Endometrium (tissue), 2 donors: Measurements from ENCODE around the gene HHEX.
"Not testable (repeated sequence)": the region's sequence is repeated elsewhere in the genome, so short reads cannot be mapped to it uniquely, and the experiment has no call there.

Experiments
- FAIRE-seq: peaks from 2 replicates; lab custom pipeline; 2012; peaks lifted over from hg19 to GRCh38; lab: Jason Lieb, UNC
- donor health status: control.
- donor health status: control.

The HHEX gene

DNA sequence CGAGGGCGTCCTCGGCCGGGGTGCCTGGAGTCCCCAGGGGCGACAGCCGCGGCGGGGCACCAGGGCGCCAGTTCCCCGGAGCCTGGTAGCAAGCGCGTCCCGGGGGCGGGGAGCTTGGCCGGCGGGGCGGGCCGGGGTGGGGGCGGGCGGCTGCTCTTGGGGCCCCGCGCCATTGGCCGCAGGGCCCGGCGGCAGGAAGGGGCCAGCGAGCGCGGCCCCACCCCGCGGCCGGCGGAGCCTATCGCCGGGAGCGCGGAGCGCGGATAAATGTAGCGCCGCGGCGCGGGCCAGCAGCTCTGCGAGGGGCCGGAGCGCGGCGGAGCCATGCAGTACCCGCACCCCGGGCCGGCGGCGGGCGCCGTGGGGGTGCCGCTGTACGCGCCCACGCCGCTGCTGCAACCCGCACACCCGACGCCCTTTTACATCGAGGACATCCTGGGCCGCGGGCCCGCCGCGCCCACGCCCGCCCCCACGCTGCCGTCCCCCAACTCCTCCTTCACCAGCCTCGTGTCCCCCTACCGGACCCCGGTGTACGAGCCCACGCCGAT is at the start of gene HHEX:
Gene HHEX, plus strand, starts transcription at position 293 of the 548 bp plus-strand sequence. Its CDS starts 32 bp downstream, at position 325.
- no peak for FAIRE-seq

DNA sequence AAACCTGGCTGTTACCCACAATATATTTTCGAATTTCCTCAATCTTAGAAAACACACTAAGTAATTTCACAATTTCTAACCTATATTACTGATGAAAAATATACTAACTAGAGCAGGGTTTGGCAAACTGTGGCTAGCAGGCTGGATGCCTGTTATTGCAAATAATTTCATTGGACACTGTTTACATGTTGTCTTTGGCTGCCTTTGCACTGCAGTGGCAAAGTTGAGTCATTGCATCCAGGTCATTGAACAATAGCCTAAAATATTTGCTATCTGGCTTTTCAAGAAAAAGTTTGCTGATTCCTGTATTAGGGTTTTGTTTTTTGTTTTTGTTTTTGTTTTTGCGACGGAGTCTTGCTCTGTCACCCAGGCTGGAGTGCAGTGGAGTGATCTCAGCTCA is 49.6 kb upstream of the HHEX start:
- FAIRE-seq: no peak

DNA sequence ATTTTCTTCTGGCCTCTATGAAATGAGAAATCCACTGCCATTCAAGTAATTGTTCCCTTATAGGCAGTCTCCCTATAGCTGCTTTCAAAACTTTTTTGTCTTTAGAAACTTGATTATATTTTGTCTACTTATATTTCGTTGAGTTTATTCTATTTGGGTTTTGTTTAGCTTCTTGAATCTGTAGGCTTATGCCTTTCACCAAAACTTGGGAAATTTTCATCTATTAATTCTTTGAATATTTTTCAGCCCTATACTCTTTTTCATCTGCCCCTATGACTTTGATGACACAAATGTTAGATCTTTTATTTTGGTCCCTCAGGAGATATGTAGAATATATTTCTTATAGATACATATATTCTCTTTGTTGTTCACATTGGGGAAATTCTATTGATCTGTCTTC is 48.3 kb upstream of the HHEX start:
- FAIRE-seq: no peak

DNA sequence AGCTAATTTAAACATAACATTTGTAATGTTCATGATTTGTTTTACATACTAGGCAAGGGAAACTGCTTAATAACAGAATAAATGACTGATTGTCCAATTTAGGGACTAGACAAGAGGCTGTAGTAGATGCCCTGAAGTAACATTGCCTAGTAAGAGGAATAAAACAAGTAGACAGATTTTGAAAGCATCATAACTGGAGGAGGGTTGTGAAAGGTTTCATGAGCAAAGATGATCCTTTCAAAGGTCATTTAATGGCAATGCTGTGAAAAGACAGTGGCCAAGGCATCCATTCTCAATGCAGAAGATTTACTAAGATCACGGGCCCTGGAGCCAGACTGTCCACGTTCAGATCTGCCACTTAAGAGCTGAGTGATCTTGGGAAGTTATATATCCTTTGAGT is 44.8 kb upstream of the HHEX start:
- no peak for FAIRE-seq

DNA sequence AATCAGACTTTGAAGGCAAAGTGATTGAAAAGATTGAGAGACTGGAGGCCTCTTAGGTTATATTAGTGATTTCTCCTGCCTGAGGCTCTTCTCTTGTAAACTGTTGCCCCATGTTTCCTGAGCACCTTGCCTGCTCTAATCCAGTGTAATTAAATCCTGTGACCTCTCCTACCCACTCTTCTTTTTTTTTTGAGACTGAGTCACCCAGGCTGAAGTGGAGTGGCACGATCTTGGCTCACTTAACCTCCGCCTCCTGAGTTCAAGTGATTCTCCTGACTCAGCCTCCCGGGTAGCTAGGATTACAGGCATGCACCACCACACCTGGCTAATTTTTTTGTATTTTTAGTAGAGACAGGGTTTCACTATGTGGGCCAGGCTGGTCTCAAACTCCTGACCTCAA is 38.9 kb upstream of the HHEX start:
- FAIRE-seq: not testable (repeated sequence)

DNA sequence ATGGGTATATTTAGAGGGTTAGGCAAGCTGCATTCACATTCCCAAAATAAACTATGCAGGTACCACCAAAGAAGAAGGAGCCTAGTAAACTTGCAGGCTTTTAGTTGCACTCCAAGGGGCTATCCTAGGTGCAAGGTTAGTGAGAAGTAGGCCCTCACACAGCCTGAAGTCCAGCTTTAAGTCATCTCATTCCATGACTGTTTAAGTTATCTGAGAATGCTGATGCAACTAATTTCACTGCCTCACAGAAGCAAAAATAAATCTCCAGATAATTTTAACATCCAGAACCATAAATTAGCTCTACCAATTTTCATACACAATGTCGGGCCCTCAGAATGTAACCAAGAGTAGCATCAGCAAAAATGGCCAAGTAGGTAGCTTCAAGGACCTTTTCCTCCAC is 34.3 kb upstream of the HHEX start:
- FAIRE-seq: no peak

DNA sequence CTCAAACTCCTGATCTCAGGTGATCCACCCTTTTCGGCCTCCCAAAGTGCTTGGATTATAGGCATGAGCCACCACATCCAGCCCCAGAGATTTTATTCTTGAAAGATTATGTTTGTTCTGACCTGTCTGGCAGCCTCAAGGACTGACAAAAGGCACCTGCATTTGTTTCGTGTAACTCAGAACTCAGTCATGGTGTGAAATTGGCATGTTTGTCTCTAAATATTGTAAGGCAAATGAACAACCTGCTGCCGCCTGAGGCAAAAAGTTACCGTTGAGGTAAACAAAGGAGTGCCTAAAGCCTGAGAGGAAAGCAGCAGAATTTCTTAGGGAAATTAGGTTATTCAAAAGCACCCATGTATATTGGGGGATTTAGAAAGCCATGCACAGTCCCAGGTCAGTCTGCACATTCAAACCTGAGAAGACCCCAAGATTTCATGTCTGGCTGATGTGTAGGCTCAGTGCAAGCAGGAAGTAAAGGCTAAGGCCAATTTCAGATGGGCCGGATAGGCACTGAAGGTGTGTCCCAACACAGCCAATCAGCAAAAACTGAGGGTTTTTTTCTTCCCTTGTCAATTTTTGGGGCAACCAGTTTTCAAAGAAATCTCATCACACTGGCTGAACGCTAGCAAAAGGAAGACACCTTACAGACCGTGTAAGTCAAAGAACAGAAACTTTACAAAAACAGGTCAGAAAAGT is 33.3 kb upstream of the HHEX start:
- no peak for FAIRE-seq

DNA sequence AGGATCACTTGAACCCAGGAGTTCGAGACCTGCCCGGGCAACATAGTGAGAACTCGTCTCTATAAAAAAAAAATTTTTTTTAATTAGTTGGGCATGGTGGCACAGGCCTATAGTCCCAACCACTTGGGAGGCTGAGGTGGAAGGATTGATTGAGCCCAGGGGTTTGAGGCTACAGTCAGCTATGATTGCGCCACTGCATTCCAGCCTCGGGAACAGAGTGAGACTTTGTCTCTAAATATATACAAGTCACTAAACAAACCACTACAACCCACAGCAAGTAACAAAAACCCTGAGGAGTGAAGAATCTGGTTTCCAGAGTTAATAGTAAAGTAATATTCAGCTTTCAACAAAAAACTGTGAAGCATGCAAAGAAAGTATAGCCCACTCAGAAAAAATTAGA is 32.7 kb upstream of the HHEX start:
- no peak for FAIRE-seq

DNA sequence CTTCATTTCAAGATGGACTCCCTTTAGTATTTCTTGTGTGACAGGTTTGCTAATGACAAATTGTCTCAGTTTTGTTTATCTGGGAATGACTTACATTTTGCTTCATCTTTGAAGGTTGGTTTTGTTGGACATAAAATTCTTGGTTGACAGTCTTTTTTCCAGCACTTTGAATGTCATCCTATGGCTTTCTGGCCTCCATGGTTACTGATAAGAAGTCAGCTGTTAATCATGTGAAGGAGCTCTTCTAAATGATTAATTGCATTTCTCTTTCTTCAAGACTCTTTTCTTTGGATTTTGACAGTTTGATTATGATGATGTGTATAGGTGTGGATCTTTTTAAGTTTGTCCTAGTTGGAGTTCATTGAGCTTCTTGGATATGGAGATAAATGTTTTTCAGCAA is 26.9 kb upstream of the HHEX start:
- no peak for FAIRE-seq

DNA sequence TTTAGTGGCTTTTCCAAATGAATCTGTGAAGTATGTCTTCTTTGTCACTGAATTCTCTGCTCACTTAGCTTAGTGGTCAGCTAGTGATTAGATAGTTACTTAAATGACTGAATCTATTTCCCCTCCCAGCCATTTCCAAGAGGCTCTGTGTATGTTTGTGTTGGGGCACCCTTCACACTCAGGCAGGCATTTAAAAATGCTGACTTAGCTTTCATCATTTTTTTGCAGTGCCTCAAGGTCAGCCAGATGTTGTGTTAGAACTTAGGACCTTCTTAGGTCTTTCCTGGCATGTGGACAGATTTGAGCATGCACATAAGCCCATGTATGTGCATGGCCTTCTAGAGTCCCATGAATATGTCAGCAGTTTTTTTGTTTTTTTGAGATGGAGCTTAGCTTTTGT is 25.4 kb upstream of the HHEX start:
- FAIRE-seq: no peak

DNA sequence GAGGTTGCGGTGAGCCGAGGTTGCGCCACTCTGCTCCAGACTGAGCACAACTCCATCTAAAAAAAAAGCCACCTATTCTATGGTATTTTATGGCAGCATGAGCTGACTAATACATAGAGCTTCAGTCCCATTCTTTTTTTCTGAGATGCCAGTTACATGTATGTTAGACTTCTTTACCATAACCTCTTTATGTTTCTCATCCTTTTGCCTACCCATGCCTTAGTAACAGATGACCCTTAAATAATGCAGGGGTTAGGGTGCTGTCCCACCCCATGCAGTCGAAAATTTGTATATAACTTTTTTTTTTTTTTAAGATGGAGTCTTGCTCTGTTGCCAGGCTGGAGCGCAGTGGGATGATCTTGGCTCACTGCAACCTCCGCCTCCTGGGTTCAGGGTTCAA is 22.7 kb upstream of the HHEX start:
- FAIRE-seq: no peak

DNA sequence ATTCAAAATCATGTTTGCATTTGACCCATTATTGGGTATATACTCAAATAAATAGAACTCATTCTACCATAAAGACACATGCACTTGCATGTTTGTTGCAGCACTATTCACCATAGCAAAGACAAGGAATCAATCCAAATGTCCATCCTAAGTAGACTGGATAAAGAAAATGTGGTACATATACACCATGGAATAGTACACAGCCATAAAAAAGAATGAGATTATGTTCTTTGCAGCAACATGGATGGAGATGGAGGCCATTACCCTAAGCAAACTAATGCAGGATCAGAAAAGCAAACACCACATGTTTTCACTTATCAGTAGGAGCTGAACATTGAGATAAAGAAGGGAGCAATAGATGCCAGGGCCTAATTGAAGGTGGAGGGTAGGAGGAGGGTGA is 12.0 kb upstream of the HHEX start:
- FAIRE-seq: no peak

DNA sequence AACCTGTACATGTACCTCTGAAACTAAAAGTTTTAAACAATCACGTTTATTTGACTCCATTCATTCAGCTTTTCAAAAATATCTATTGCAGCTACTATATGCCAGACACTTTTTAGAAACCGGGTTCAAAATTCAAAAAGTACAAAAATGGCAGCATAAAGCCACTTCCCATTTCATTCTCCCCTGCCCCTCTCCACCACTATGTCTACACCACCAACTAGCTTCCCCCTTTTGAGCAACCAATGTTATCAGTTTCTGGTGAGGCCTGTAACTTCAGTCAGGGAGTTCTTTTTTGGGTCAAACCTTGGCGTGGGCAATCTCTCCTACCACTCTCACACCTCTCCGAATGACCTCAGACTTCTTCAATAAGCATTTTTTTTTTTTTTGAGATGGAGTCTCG is 11.5 kb upstream of the HHEX start:
- FAIRE-seq: no peak

DNA sequence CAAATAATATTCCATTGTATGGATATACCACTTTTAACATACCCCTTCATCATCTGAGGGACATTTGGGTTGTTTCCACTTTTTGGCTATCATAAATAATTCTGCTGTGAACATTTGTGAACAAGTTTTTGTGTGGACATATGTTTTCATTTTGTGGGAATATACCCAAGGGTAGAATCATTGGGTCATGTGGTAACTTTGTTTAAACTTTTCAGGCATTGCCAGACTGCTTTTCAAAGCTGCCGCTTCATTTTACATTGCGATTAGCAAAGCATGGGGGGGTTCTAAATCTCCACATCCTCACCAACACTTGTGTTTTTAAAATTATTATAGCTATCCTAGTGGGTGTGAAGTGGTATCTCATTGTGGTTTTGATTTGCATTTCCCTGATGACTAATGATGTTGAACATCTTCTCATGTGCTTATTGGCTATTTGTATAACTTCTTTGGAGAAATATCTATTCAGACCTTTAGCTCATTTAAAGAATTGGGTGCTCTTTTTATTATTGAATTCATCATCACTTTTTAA is 8.4 kb upstream of the HHEX start:
- FAIRE-seq: no peak

DNA sequence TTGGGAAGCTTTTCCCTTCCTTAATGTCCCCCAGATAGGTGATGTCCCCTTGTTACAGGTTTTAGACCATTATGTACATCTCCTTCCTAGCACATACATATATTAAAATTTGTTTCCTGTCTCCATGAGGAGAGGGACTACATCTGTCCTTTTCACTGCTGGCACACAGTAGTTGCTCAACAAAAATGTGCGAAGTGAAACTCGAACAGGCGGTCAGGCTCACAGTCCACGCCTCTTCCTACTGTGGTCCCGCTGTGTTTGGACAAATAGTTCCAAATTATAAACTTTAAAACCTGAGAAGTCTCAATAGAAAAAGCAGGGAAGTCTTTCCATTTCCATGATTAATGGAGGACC is 1.2 kb upstream of the HHEX start:
- no peak for FAIRE-seq

DNA sequence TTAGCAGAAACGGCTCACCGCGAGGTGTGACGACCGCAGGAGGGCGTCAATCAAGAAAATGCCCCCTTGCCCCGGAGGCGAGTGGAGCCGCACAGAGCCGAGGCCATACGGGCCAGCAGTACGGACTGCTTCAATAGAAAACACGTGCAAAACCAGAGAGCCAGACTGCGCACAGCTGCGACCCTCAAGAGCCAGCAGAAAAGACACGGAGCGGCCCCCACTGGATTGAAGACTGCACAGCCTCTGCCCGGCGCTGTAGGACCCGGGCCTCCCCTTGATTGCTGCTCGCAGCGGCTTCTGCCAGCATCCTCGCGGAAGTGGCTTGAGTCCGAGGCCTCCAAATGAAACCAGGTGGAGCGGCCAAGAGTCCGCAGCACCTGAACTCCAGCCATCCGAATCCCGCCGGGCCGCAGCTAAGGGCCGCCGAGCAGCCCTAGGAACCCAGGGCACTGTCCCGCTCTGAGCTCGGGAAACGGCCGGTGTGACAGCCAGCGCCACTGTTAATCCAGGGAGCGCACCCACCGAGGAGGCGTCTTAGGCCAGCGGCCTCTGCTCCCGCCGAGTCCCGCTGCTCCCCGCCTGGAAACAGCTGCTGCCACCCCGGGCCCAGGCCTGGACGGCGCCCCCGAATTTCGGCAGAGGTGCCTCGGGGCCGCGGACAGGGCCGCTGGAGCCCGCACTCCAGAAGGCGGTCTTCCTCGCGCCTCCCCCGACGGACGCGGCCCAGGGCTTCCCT is 660 bp upstream of the HHEX start:
- FAIRE-seq: no peak

DNA sequence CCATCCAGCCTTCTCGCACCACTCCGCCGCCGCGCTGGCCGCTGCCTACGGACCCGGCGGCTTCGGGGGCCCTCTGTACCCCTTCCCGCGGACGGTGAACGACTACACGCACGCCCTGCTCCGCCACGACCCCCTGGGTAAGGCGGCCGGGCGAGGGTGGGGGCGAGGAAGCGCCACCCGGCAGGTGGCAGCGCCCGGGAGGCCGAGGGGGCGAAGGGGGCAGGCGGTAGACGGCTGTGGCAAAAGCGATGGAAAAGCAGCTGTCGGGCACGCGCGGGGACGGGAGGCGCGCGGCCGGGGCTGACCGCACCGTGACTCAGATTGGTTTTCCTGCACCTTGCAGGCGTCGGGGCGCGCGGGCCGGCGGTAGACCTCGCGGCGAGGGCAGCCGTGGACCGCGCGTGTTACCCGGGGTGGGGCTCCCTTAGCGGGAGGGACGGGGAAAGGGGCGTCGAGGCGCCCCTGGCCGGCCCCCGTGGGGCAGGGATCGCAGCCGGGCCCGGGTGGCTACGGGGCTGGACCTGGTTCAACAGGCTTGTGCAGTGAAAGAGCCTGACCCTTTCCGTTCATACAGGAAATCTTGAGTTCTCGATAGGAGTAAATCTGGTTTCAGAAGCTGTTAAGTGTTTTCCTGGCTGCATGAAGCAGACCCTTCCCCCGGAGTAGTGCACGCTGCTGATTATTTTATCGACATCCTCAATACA is 608 bp downstream of the HHEX start:
- FAIRE-seq: no peak

DNA sequence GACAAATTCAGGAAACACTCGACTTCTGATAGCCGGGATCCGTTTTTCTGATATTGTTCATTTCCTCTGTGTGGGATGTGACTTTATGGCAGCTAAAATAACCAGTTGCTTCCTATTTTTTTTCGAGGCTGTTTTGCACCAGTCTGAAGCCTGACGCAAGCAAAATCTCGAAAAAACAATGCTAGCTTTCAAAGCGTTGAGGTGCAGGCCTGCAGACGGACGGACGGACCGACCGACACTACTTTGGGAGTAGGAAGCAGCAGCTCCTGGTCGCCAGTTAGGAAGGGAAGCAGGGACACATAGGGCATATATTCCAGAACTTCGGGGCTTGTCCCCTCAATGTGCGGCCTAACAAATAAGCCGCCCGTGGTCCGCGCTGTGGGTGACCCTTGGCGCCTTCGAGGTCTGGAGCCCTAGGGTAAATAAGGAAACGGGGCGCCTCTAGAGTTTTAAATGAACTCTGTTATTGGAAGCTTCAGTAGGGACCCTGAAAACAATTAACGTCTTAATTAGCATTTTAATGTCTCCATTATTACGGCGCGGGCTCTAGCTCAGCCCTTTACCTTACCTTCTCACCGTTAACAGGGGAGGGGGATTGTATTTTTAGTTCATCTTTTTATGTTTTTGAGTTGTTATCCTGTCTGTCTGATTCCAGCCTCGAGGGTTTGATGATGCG is 1.3 kb downstream of the HHEX start:
- no peak for FAIRE-seq

DNA sequence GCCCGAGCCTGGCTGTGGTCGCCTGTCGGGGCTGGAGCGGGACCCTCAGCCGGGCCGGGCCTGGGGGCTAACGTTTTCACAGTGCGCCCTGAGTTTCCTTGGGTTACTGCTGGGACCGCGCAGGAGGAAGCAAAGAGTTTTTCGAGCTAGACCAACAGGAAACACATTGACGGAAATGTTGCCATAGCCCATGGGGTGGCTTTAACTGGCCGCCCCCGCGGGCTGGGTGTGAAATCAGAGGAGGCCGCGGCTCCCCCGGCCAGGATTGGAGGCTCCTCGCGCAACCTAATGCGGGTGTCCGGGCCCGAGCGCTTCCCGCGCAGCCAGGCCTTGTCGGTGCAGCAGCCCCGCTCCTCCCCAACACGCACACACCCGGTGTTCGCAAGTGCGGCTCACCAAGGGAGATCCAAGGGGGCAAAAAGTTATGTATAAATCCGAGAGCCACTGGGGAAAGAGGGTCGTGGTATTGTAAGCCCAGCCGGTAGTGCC is 1.9 kb downstream of the HHEX start:
- no peak for FAIRE-seq

DNA sequence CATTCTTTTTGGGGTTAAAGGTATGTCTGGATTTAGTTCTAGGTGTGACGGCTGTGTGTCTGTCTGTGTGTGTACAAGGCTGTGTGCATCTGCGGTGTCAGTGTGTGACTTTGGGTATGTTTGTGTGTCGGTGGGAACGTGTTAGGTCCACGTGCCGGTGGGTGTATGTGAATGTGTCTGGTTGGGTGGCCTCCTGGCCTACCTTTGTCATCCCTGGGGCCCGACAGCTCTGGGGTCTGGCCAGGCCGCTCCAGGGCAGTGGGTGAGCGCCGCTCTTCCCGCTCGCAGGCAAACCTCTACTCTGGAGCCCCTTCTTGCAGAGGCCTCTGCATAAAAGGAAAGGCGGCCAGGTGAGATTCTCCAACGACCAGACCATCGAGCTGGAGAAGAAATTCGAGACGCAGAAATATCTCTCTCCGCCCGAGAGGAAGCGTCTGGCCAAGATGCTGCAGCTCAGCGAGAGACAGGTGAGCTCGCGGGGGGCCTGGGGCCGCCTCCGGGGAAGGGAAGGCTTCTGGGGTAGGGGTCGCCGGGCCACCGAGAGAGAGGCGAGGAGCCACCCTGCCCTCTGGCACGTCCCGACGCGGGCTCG is 2.4 kb downstream of the HHEX start:
- FAIRE-seq: no peak

DNA sequence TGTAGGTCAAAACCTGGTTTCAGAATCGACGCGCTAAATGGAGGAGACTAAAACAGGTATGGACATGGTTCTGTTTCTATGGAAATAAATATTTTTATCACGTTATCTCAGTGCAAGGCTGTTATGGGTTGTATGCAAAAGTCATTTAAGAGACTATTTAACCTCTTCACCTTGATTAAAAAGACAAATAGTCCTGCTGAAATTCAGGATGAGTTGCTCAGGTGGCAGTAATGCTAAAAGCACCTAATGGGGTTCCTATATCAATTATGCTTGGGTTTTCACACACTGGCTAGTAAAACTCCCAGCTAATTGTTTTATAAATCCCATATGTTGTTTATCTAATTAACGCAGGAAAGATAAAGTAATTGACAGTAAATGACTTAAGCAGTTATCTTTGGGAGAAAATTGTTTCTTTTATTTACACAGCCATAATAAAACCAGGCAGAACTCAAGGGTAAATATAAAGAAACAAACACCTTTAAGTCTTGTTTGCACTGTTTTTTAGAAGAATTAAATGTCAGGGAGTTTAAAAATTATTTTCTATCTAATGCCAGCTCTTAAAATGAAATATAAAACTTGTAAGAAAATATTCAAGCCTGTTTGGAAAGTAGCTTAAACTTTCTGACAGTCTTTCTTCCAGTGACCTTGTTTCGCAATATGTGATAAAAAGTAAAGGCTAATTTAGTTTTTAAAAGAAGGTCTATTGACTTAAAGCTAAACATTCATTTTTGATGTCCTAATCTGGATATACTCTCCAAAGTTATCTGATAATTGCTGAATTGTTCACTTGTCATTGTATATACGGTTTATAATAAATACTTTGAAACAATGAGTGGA is 3.2 kb downstream of the HHEX start:
- no peak for FAIRE-seq
